GM18907 (cell line): ENCODE data around the gene PHC3.
"Not testable (repeated sequence)": the region's sequence is repeated elsewhere in the genome, so short reads cannot be mapped to it uniquely, and the experiment has no call there.

Experiments
- ATAC-seq: cut with Tn5 transposase; IDR thresholded peaks from one replicate; pipeline ENCODE4 v1.9.1; 2021; ENCODE audit warnings: mild to moderate bottlenecking, moderate library complexity; ENCODE audit not compliant: unreplicated experiment

Gene PHC3

GRCh38 chr3:170180908-170181885, at the start of gene PHC3:
PHC3 (minus strand) TSS chr3:170181733; CDS start chr3:170181715, 18 bp downstream.
- peak; percentile 77 for ATAC-seq

- no peak for ATAC-seq
Measured at GRCh38 chr3:170228093-170228766, 46.7 kb upstream of the PHC3 start.

- ATAC-seq = no peak
Measured at GRCh38 chr3:170226426-170226960, 45.0 kb upstream of the PHC3 start.

- ATAC-seq = no peak
Measured at GRCh38 chr3:170225166-170225565, 43.6 kb upstream of the PHC3 start.

- peak; percentile 20 for ATAC-seq
Measured at GRCh38 chr3:170222647-170223541, 41.4 kb upstream of the PHC3 start.

GRCh38 chr3:170221924-170222646, 40.6 kb upstream of the PHC3 start, which contains the start of gene PRKCI:
PRKCI (plus strand) TSS chr3:170222424; CDS start chr3:170222670, 246 bp downstream.
- ATAC-seq = peak; percentile 97

- ATAC-seq = no peak
Measured at GRCh38 chr3:170220871-170221270, 39.3 kb upstream of the PHC3 start.

GRCh38 chr3:170219850-170220249, 38.3 kb upstream of the PHC3 start:
- no peak for ATAC-seq

GRCh38 chr3:170211668-170212067, 30.1 kb upstream of the PHC3 start:
- ATAC-seq = no peak

GRCh38 chr3:170207717-170208116, 26.2 kb upstream of the PHC3 start:
- ATAC-seq = no peak

GRCh38 chr3:170206164-170206762, 24.7 kb upstream of the PHC3 start:
- ATAC-seq = not testable (repeated sequence)

GRCh38 chr3:170205302-170205701, 23.8 kb upstream of the PHC3 start:
- no peak for ATAC-seq

GRCh38 chr3:170204509-170204908, 23.0 kb upstream of the PHC3 start:
- ATAC-seq = no peak

- ATAC-seq = no peak
Measured at GRCh38 chr3:170204023-170204472, 22.5 kb upstream of the PHC3 start.

GRCh38 chr3:170203457-170203856, 21.9 kb upstream of the PHC3 start:
- ATAC-seq = no peak

GRCh38 chr3:170201527-170201926, 20.0 kb upstream of the PHC3 start:
- ATAC-seq = no peak

GRCh38 chr3:170200987-170201386, 19.5 kb upstream of the PHC3 start:
- no peak for ATAC-seq

GRCh38 chr3:170196833-170197232, 15.3 kb upstream of the PHC3 start:
- ATAC-seq = no peak

GRCh38 chr3:170195759-170196158, 14.2 kb upstream of the PHC3 start:
- ATAC-seq = not testable (repeated sequence)
